ENCODE results near the gene ZNF837.

GRCh38 chr19:58368561-58369360 lies 12.1 kb downstream of the ZNF837 start:
- TF ChIP-seq RAD21 (IDR thresholded peaks at IDR 0.05; ENCODE audit: low read depth) (no peak), TAF1 (IDR thresholded peaks at IDR 0.05; ENCODE audit: low read depth) (no peak), EP300 (IDR thresholded peaks at IDR 0.05; ENCODE audit: borderline replicate concordance) (no peak), MAX (IDR thresholded peaks at IDR 0.05) (no peak), REST (IDR thresholded peaks at IDR 0.05; ENCODE audit: low read depth) (no peak), TCF12 (IDR thresholded peaks at IDR 0.05; ENCODE audit: low read depth) (no peak), CREB1 (IDR thresholded peaks at IDR 0.05; ENCODE audit: low read depth) (no peak), USF1 (IDR thresholded peaks at IDR 0.05) (no peak), FOXM1 (IDR thresholded peaks at IDR 0.05; ENCODE audit: borderline replicate concordance, low read depth) (no peak)

Measured in Ishikawa (cell line).